Anterior cingulate cortex (tissue), 58 donors: ENCODE results near the gene FUT9.
"Not testable (repeated sequence)": the region's sequence is repeated elsewhere in the genome, so short reads cannot be mapped to it uniquely, and the experiment has no call there.

Experiments used
- DNase-seq, 58 donors: peaks; one replicate each; lab custom pipeline; 2025; lab: John Stamatoyannopoulos, UW

FUT9 gene

GRCh38 chr6:96260787-96261430, 245.1 kb downstream of the FUT9 start:
- DNase-seq = not testable (repeated sequence)
